ENCODE results near the gene BTLA.
"Not testable (repeated sequence)": the region's sequence is repeated elsewhere in the genome, so short reads cannot be mapped to it uniquely, and the experiment has no call there.

BTLA gene, protein sequence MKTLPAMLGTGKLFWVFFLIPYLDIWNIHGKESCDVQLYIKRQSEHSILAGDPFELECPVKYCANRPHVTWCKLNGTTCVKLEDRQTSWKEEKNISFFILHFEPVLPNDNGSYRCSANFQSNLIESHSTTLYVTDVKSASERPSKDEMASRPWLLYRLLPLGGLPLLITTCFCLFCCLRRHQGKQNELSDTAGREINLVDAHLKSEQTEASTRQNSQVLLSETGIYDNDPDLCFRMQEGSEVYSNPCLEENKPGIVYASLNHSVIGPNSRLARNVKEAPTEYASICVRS

DNA sequence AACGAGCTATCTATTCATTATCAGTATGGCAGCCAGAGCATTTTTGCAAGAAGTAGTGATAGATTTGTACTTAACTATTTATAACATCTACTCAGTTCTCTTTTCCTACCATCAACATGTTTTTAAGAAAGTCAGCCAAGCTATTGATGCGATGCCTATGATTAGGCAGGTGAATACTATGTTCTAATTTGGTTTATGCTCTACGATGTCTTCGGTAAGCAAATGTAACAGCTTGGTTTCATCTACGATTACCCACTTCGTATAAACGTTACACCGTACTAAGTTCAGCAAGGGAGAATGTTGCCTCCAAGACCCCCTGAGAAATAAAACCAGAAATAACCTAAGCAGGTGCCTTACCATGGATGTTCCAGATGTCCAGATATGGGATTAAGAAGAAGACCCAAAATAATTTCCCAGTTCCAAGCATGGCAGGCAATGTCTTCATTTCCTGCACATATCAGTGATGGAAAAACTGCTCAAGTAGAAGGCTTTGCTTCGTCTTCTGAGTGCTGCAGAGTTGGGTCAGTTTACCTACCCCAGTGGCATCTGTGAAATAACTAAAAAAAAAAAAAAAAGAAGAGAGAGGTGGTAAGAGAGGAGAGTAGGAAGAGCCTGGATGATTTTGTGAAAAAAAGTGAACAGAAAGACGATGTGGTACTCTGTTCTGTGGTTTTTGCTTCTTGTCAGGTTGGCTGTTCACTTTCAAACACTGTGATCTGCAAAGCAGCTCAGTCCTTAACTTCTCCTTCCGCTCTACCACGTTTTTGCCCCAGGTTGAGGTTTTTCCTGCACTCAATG, at the start of gene BTLA:
TSS of gene BTLA (minus strand) at position 559 of the 798 bp plus-strand sequence. CDS start at position 445, 114 bp downstream.
- DNase-seq (ENCODE audit: low spot score), result no peak

DNA sequence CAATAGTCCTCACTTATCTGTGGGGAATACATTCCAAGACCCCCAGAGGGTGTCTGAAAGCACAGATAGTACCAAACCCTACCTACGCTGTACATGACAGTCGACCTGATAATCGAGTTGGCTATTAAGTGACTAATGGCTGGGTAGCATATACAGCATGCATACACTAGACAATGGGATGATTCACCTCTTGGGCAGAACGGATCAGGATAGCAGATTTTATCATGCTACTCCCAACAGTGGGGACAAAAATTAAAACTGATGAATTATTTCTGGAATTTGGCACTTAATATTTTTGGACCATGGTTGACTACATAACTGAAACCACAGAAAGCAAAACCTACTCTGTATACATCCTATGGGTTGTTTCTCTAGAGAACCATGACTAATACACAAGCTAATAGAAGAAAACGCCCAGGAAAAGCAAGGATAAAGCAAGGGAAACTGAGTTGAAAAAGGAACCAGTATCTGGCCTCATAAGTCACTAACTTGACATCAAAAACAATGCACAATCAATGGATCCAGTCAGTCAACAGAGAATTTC, 47.0 kb upstream of the BTLA start:
- no peak for DNase-seq (ENCODE audit: low spot score)

DNA sequence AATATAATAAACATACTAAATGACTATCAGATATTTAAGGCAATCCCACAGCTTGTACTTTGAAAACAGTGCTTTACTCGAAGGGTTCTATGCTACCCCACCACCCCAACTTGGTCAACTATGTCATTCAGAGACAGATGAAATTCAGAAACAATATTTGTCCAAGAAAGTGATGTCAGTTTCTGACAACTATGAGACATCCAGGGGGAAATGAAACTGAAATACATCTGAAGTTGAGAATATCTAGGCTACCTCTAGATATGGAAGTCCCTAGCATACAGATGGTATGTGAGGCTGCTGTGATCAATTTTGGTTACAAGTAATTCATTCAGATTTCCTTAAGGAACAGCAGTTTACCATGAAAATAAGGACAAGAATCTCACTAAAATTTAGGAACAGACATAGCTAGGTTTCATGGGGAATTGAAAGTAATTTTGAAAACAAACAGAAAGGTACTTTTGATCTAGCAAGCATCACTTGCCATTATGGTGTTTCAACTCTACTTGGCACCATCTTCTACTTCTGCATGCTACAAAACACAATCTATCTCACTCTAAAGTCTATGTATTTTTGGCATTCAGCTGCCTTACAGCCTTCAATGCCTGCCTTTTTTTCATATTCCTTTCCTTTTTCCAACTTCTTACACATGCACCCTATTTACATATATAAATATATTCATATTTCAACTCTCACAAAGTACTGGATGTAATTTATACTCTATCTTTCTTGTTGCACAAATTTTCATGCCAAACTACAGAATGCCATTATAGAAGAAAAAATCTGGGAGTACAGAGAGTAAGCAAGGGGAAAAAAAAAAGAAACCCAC, 40.8 kb upstream of the BTLA start:
- DNase-seq (ENCODE audit: low spot score), result no peak

DNA sequence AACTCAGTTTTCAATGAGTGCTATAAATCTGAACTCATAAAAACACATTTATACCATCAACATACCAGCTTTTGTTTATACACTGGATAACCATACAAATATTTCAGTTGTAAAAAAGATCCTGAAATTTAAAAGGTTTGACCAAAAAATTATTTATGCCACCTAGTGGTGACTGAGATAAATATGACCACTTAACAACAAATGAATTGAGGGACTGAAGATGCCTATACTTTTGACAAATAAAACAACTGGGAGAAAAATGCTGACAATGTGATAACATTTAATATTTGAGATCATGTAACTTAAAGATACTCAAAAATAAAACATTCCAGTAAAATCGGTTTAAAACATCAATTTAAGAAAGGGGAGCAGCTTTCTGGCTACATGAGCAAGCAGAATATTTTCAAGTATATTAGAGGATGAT, 32.1 kb upstream of the BTLA start:
- DNase-seq (ENCODE audit: low spot score), result peak; percentile 47

DNA sequence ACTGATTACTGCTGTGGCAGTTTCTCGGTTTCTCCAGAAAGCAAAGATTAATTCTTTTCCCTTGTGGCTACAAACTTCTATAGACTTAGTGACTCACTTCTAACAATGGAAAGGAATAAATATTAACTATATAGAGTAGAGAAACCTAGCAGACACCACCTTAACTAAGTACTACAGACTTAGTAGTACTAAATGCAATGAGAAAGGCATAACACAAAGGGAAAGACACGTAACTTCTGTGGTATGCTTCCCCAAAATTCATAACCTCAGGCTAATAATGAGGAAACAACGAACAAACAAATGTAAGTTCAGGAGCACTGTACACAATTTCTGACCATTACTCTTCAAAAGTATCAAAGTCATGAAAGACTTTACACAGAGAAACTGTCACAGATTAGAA, 31.3 kb upstream of the BTLA start:
- no peak for DNase-seq (ENCODE audit: low spot score)

DNA sequence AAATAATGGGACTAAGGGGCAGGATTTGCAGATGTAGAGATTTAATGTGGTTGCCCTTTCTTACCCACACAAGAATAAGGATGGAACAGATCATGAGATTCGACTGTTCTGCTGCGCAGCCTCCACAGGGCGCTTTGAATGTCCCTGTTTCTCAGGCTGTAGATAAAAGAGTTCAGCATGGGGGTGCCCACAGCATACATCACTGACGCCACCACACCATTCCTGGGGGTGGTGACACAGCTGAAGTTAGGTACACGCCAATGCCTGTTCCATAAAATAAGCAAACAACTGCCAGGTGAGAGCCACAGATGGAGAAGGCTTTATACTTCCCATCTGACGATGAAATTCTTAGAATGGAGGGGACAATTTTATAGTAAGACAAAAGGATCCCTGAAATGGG, 24.9 kb upstream of the BTLA start:
- DNase-seq (ENCODE audit: low spot score), result not testable (repeated sequence)

DNA sequence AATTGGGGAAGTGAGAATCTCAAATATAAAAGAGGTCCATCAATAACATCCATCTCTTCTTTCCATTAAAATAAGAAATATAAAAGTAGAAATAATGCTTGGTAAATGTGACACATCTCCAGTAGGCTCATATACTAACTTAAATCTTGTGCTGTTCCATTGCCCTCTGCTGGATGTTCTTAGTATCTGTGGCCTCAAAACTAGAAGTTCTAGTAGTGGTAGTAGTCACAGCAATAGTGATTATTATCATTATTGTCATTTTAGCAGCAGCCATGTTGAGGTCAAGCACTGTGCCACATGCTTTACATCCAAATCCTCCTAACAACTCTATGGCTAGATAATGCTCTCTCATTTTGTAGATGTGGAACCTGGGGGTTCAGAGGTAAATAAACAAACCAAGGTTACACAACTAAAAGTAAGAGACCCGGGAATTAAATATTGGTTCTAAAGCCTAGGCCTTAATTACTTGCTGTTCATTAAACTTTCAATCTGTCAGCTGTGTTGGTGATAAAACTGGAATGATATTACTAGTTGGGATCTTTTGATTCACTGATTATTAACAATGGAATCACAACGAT, 20.2 kb upstream of the BTLA start:
- DNase-seq (ENCODE audit: low spot score), result peak; percentile 80

DNA sequence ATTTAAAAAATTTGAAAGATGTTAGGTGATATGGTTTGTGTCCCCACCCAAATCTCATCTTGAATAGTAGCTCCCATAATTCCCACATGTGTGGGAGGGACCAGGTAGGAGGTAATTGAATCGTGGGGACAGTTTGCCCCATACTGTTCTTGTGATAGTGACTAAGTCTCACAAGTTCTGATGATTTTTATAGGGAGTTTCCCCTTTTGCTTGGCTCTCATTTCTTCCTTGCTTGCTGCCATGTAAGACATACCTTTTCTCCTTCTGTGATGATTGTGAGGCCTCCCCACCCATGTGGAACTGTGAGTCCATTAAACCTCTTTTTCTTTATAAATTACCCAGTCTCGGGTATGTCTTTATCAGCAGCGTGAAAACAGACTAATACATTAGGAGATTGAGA, 19.7 kb upstream of the BTLA start:
- DNase-seq (ENCODE audit: low spot score), result not testable (repeated sequence)

DNA sequence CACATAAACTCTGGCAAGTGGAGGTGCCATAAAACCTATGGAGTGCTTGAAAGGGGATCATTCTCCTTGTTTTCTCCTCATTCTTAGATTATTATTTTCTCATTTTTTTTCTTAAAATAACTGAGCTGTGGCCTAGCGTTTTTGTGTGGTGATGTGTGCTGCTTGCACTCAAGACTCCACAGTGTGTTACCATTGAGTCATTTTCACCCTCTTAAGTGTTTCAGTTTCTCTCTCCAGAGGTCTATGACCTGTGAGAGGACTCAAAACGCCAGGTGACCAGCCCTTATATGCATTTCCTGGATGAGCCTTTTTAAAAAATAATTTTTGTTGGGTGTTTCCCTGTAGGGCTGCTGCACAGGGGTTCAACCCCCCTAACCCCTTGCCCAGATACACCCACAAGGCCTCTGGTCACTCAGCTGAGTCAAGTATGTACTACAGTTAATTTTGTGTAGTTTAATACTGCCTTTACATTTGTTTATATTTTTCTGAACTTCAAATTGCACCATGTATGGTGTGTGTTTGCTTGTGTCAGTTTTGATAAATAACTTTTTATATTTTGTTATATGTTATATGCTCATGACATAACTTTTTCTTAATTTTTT, 15.4 kb upstream of the BTLA start:
- DNase-seq (ENCODE audit: low spot score), result no peak

DNA sequence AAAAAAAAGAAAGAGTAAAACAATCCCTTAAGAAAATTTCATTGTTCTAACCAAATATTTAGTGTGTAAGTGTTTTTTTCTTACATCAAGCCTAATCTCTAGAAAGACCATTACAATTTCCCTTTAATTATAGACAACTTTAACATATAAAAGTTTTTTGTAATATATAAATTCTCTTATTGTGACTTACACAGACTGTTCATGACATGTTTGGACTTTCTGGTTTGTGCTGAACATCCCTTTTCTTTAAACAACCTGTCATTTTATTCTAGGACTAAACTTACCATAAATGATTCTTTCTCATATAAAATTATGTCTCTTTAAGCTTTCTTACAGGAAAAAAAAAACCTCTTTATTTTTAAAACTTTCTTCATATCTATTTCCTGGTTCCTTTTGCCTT, 13.0 kb upstream of the BTLA start:
- DNase-seq (ENCODE audit: low spot score), result peak; percentile 22

DNA sequence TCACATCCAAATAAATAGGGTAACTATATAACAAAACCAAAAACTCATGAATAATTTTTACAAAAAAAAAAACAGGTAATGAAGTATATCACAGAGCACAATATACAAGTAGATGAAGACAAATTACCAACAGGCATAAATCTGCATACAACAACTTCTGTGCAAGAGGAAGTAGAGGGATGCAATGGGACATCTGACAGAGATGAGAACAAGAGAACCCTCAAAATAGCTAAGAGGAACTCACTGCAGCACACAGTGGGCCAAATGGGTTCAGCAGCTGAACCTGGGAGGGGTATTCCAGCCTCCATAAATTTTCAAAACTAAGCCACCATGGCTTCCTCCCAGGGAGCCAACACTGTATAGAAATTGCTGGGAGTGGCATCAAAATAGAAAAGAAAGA, 9.6 kb upstream of the BTLA start:
- DNase-seq (ENCODE audit: low spot score), result no peak

DNA sequence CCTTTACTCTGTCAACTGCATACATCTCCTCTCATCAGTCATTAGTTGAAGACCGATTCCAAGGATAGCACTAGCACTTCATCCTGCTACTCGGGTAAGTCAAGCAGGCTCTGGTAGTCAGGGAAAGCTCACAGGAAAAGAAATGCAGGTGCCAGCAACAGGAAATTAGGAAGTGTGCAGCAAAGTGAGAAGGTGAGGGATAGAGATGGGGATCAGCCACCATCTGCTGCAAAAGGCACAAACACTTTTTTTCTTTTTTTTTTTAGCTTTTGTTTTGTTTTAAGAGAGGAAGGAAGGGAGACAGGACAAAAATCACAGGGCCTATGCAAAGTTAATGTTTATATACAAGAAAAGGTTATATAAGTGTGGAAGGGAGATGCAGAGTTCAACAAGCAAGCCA, 9.0 kb upstream of the BTLA start:
- no peak for DNase-seq (ENCODE audit: low spot score)

DNA sequence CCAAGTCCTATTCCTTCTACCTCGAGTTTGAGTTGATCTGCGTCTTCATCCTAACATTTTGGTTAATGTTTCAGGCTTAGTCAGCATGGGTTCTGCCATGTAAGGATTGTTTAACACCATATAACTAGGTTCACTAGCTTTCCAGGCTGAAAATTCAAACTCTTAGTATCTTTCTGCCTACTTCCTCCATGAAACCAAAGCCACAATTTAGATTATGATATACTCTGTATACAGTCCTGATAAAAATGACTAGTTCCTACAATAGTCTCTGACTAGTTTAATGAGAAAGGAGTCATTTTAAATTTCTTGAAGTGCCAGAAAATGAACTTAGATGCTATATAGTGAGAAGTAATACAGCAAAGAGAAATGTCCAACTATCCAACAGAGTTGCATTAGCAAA, 6.6 kb upstream of the BTLA start:
- no peak for DNase-seq (ENCODE audit: low spot score)

DNA sequence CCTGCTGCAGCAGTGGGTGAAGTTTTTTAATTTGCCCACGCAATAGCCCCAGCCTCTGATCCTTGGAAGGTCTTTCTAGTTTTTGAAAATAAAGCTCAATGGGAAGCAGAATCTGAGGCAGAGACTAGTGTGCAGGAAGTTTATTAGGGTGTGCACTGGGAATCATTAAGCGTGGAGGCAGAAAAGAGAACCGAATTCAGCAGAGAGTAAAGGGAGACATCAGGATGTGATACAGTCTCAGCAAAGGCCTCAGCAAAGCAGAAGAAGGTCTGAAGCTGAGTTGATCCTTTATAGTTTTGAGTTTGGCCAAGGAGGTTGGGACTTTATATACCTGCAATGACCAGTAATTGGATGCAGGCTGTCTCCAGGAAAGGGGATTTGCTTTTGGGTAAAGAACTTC, 4.9 kb upstream of the BTLA start:
- DNase-seq (ENCODE audit: low spot score), result no peak

DNA sequence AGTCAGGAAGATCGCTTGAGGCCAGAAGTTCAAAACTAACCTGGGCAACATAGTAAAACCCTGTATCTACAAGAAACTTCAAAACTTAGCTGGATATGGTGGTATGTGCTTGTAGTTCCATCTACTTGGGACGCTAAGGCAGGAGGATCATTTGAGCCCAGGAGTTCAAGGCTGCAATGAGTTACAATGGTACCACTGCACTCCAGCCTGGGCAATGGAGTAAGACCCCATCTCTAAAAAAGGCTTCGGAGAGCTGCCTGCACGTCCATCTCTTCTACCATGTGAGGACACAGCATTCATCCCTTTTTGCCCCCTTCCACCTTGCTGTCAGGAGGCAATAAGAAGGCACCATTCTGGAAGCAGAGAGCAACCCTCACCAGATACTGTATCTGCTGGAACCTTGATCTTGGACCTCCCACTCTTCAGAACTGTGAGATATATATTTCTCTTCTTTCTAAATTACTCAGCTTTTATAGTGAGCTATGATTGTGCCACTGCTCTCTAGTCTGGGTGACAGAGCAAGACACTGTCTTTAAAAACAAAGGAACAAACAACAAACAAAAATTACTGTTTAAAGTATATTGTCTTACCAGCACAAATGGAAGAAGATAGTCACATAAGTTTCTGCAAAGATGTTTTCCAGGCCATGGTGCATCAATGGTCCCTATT, 4.2 kb upstream of the BTLA start:
- no peak for DNase-seq (ENCODE audit: low spot score)

DNA sequence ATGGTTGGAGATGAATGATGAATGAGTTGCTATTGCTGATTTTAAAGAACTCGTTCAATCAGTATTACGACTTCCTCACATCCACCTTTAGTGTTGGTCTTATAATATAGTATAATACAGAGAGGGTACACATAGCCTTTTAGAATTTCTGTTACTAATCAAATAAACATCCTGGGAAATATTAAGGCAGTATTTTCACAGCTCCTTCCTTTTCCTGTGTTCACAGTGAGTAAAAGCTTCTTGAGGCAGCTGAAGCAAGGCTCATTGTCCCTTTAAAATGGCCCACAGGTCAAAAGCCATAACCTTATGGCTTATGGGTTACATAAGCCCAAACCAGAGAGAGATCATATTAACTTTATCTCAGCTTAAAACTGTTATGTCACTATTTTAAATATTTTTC, 1.3 kb upstream of the BTLA start:
- DNase-seq (ENCODE audit: low spot score), result no peak

DNA sequence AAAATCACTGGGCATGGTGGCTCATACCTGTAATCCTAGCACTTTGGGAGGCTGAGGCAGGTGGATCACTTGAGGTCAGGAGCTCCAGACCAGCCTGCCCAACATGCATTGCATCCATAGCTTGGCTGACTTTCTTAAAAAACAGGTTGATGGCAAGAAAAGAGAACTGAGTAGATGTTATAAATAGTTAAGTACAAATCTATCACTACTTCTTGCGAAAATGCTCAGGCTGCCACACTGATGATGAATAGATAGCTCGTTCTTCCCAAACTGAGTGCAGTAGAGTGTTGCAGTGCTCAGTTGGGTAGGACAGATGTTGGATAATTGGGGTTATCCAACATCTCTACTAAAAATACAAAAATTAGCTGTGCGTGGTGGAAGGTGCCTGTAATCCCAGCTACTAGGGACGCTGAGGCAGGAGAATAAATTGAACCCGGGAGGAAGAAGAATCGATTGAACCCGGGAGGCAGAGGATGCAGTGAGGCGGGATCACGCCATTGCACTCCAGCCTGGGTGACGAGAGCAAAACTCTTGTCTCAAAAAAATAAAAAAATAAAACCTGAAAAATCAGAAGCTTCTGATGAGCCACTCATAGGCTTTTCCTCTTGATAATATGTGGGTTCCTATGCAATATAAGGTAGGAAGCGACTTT, 1.2 kb downstream of the BTLA start:
- no peak for DNase-seq (ENCODE audit: low spot score)

DNA sequence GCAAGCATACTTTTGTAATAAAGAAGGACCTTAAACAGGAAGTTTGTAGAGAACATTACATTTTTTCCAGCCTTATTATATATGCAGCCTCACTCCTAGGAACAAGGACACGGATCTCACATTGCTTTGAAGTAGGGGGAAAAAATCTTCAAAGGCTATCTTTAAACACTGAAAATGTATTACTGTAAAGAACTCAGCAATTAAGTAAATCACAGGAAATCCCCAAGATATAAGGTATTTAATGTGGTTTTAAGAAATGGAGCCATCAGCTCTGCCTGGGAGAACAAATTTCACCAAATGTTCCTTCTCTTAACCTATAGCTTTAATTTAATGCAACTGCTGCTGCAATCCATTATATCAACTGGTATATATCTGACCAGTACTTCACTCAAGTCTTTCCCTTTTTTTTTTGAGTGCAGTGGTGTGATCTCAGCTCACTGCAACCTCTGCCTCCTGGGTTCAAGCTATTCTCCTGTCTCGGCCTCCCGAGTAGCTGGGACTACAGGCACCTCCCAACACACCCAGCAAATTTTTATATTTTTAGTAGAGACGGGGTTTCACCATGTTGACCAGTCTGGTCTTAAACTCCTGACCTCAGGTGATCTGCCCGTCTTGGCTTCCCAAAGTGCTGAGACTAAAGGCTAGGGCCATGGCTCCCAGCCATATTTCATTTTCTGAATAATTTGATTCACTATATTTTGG, 2.8 kb downstream of the BTLA start:
- no peak for DNase-seq (ENCODE audit: low spot score)

DNA sequence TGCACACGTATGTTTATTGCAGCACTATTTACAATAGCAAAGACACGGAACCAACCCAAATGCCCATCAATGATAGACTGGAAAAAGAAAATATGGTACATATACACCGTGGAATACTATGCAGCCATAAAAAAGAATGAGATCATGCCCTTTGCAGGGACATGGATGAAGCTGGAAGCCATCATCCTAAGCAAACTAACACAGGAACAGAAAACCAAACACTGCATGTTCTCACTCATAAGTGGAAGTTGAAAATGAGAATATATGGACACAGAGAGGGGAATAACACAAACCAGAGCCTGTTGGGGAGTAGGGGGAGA, 4.9 kb downstream of the BTLA start:
- not testable (repeated sequence) for DNase-seq (ENCODE audit: low spot score)

DNA sequence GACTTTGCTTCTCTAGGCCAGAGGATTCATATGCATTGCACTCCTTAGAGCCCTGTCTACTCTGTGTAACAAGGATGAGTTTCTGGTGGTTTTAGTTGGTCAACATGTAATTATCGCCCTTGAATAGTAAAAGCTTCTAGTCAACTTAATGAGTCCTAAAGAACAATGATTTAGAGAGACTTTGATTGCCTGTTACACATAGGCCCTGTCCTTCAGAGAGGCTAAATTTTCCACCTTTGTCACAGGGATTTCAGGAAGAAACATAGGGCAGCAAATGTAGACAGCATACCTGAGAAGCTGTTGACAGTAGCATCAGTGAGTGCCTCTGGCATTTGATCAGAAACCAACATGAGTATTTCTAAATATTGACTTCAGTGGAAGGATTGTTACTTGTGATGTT, 7.1 kb downstream of the BTLA start:
- DNase-seq (ENCODE audit: low spot score), result no peak
